ENCODE data around the gene CGN.

Gene CGN

GRCh38 chr1:151546011-151546925 lies 35.1 kb downstream of the CGN start:
- Histone ChIP-seq H3K4me2 (ENCODE audit: insufficient read depth, low read length, poor library complexity, severe bottlenecking) (no peak overlapping the region), H3K4me3 (ENCODE audit: low read length in 2 of 2) (no peak overlapping the region), H2BK120ac (ENCODE audit: low read depth, low read length) (no peak overlapping the region), H3K18ac (ENCODE audit: low read length) (no peak overlapping the region), H3K27me3 (ENCODE audit: control insufficient read depth in 3 of 3, insufficient read depth in 3 of 3, low read depth in 1 of 3, low read length in 3 of 3) (no peaks in the 10 kb centered on the region), H2BK15ac (ENCODE audit: low read length) (no peak overlapping the region), H3K9me3 (replicated peaks in 1 of 2; ENCODE audit: control insufficient read depth in 2 of 2, insufficient read depth in 1 of 2, low read depth in 1 of 2, low read length in 2 of 2) (peaks cover 0 to 3% of the 10 kb centered on the region in 2 donors), H3K9ac (ENCODE audit: low read depth, low read length, poor library complexity) (no peak overlapping the region), H3K36me3 (replicated peaks in 1 of 2; ENCODE audit: control insufficient read depth in 2 of 2, insufficient read depth in 2 of 2, low read length in 2 of 2) (peaks cover 0 to 5% of the 10 kb centered on the region in 2 donors), H2BK12ac (ENCODE audit: low read length) (no peak overlapping the region), H3K27ac (replicated peaks; ENCODE audit: low read length) (peak overlapping the region; percentile 62), H2BK5ac (ENCODE audit: low read length) (no peak overlapping the region), H3K4me1 (ENCODE audit: control insufficient read depth in 2 of 2, insufficient read depth in 1 of 2, low read depth in 1 of 2, low read length in 2 of 2) (peaks cover 14 to 22% of the 10 kb centered on the region in 2 donors), H3K14ac (ENCODE audit: low read length) (no peak overlapping the region), H4K91ac (ENCODE audit: low read depth, low read length, poor library complexity) (no peak overlapping the region), H3K79me1 (ENCODE audit: low read depth, low read length) (peaks cover 2% of the 10 kb centered on the region), H4K8ac (ENCODE audit: low read depth, low read length) (no peak overlapping the region), H2AFZ (ENCODE audit: low read length) (no peak overlapping the region), H3K23ac (ENCODE audit: low read depth, low read length, poor library complexity) (no peak overlapping the region), H2AK5ac (ENCODE audit: low read depth, low read length) (no peak overlapping the region), H3K4ac (ENCODE audit: low read length) (no peak overlapping the region)
- WGBS, 2 donors (ENCODE audit: extremely low coverage in 2 of 2, insufficient read length in 2 of 2, insufficient replicate concordance in 1 of 2): no CpG with 5 or more reads among the region's 4 CpGs
- no peak for DNase-seq (ENCODE audit: low spot score)

- Histone ChIP-seq H3K4me1 (ENCODE audit: control insufficient read depth in 2 of 2, insufficient read depth in 1 of 2, low read depth in 1 of 2, low read length in 2 of 2) (peaks cover 8 to 20% of the 10 kb centered on the region in 2 donors), H3K23ac (ENCODE audit: low read depth, low read length, poor library complexity) (no peak overlapping the region), H3K27ac (replicated peaks; ENCODE audit: low read length) (peak overlapping the region; percentile 62), H2BK120ac (ENCODE audit: low read depth, low read length) (no peak overlapping the region), H4K91ac (ENCODE audit: low read depth, low read length, poor library complexity) (no peak overlapping the region), H3K4ac (ENCODE audit: low read length) (no peak overlapping the region), H2AK5ac (ENCODE audit: low read depth, low read length) (peak overlapping the region; percentile 11), H3K4me3 (ENCODE audit: low read length in 2 of 2) (no peak overlapping the region), H3K9ac (ENCODE audit: low read depth, low read length, poor library complexity) (no peak overlapping the region), H3K36me3 (replicated peaks in 1 of 2; ENCODE audit: control insufficient read depth in 2 of 2, insufficient read depth in 2 of 2, low read length in 2 of 2) (peaks cover 0 to 5% of the 10 kb centered on the region in 2 donors), H3K14ac (ENCODE audit: low read length) (no peak overlapping the region), H3K9me3 (replicated peaks in 1 of 2; ENCODE audit: control insufficient read depth in 2 of 2, insufficient read depth in 1 of 2, low read depth in 1 of 2, low read length in 2 of 2) (peaks cover 0 to 3% of the 10 kb centered on the region in 2 donors), H3K79me1 (ENCODE audit: low read depth, low read length) (peaks cover 2% of the 10 kb centered on the region), H2AFZ (ENCODE audit: low read length) (no peak overlapping the region), H2BK15ac (ENCODE audit: low read length) (no peak overlapping the region), H2BK12ac (ENCODE audit: low read length) (peak overlapping the region; percentile 77), H3K18ac (ENCODE audit: low read length) (peak overlapping the region; percentile 9), H3K4me2 (ENCODE audit: insufficient read depth, low read length, poor library complexity, severe bottlenecking) (no peak overlapping the region), H3K27me3 (ENCODE audit: control insufficient read depth in 3 of 3, insufficient read depth in 3 of 3, low read depth in 1 of 3, low read length in 3 of 3) (no peaks in the 10 kb centered on the region), H2BK5ac (ENCODE audit: low read length) (no peak overlapping the region), H4K8ac (ENCODE audit: low read depth, low read length) (no peak overlapping the region)
- peak; percentile 54 for DNase-seq (ENCODE audit: low spot score)
- WGBS, 2 donors (ENCODE audit: extremely low coverage in 2 of 2, insufficient read length in 2 of 2, insufficient replicate concordance in 1 of 2): 100% methylated on average over 1 of the region's 7 CpGs; no CpG with 5 or more reads in 1 of the 2 donors
Observed at GRCh38 chr1:151547119-151547899, 36.1 kb downstream of the CGN start.

GRCh38 chr1:151547900-151548230 lies 36.7 kb downstream of the CGN start:
- H3K4me1 ChIP-seq (ENCODE audit: control insufficient read depth in 2 of 2, insufficient read depth in 1 of 2, low read depth in 1 of 2, low read length in 2 of 2): peaks cover 4 to 20% of the 10 kb centered on the region in 2 donors
- no peak for DNase-seq (ENCODE audit: low spot score)
- WGBS, 2 donors (ENCODE audit: extremely low coverage in 2 of 2, insufficient read length in 2 of 2, insufficient replicate concordance in 1 of 2): no CpG with 5 or more reads among the region's 3 CpGs

DNA sequence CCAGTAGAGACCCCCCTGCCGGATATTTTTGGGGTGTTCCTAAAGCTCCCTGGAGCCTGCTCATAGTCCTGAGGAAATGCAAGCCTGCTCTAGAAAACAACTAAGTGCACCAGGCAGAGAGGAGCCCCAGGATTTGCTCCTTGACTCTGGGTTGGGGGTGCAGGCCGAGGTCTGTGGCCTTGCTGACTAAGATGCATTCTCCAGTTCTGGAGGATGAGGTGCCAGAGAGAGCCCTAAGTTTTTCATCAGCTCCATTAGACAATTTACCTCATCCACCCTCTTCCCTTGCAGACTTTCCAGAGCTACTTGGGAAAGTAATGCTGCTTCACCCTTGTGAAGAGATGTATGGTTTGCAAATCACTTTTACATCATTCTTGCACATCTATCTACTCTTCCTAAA lies 38.0 kb downstream of the CGN start:
- Histone ChIP-seq H3K79me1 (ENCODE audit: low read depth, low read length) (peaks cover 2% of the 10 kb centered on the region), H3K9me3 (replicated peaks in 1 of 2; ENCODE audit: control insufficient read depth in 2 of 2, insufficient read depth in 1 of 2, low read depth in 1 of 2, low read length in 2 of 2) (peaks cover 0 to 3% of the 10 kb centered on the region in 2 donors), H3K4ac (ENCODE audit: low read length) (no peak overlapping the region), H3K27ac (replicated peaks; ENCODE audit: low read length) (no peak overlapping the region), H3K23ac (ENCODE audit: low read depth, low read length, poor library complexity) (no peak overlapping the region), H2AFZ (ENCODE audit: low read length) (no peak overlapping the region), H4K91ac (ENCODE audit: low read depth, low read length, poor library complexity) (no peak overlapping the region), H3K14ac (ENCODE audit: low read length) (no peak overlapping the region), H2BK5ac (ENCODE audit: low read length) (no peak overlapping the region), H2AK5ac (ENCODE audit: low read depth, low read length) (no peak overlapping the region), H3K27me3 (ENCODE audit: control insufficient read depth in 3 of 3, insufficient read depth in 3 of 3, low read depth in 1 of 3, low read length in 3 of 3) (no peaks in the 10 kb centered on the region), H3K36me3 (replicated peaks in 1 of 2; ENCODE audit: control insufficient read depth in 2 of 2, insufficient read depth in 2 of 2, low read length in 2 of 2) (peaks cover 0 to 5% of the 10 kb centered on the region in 2 donors), H3K4me2 (ENCODE audit: insufficient read depth, low read length, poor library complexity, severe bottlenecking) (no peak overlapping the region), H2BK15ac (ENCODE audit: low read length) (no peak overlapping the region), H2BK12ac (ENCODE audit: low read length) (no peak overlapping the region), H4K8ac (ENCODE audit: low read depth, low read length) (no peak overlapping the region), H3K4me1 (ENCODE audit: control insufficient read depth in 2 of 2, insufficient read depth in 1 of 2, low read depth in 1 of 2, low read length in 2 of 2) (peaks cover 3 to 20% of the 10 kb centered on the region in 2 donors), H2BK120ac (ENCODE audit: low read depth, low read length) (no peak overlapping the region), H3K4me3 (ENCODE audit: low read length in 2 of 2) (no peak overlapping the region), H3K9ac (ENCODE audit: low read depth, low read length, poor library complexity) (no peak overlapping the region), H3K18ac (ENCODE audit: low read length) (no peak overlapping the region)
- no peak for DNase-seq (ENCODE audit: low spot score)
- WGBS, 2 donors (ENCODE audit: extremely low coverage in 2 of 2, insufficient read length in 2 of 2, insufficient replicate concordance in 1 of 2): no CpG with 5 or more reads among the region's 2 CpGs

More at GRCh38 chr1:151547900-151548230, 36.7 kb downstream of the CGN start:
- Histone ChIP-seq H3K4me2 (ENCODE audit: insufficient read depth, low read length, poor library complexity, severe bottlenecking) (no peak overlapping the region), H2BK15ac (ENCODE audit: low read length) (no peak overlapping the region), H2BK120ac (ENCODE audit: low read depth, low read length) (no peak overlapping the region), H4K91ac (ENCODE audit: low read depth, low read length, poor library complexity) (no peak overlapping the region), H3K27me3 (ENCODE audit: control insufficient read depth in 3 of 3, insufficient read depth in 3 of 3, low read depth in 1 of 3, low read length in 3 of 3) (no peaks in the 10 kb centered on the region), H4K8ac (ENCODE audit: low read depth, low read length) (no peak overlapping the region), H2AK5ac (ENCODE audit: low read depth, low read length) (peak overlapping the region; percentile 11), H3K9me3 (replicated peaks in 1 of 2; ENCODE audit: control insufficient read depth in 2 of 2, insufficient read depth in 1 of 2, low read depth in 1 of 2, low read length in 2 of 2) (peaks cover 0 to 3% of the 10 kb centered on the region in 2 donors), H3K18ac (ENCODE audit: low read length) (peak overlapping the region; percentile 7), H3K4me3 (ENCODE audit: low read length in 2 of 2) (no peak overlapping the region), H3K36me3 (replicated peaks in 1 of 2; ENCODE audit: control insufficient read depth in 2 of 2, insufficient read depth in 2 of 2, low read length in 2 of 2) (peaks cover 0 to 5% of the 10 kb centered on the region in 2 donors), H3K14ac (ENCODE audit: low read length) (no peak overlapping the region), H2AFZ (ENCODE audit: low read length) (no peak overlapping the region), H3K27ac (replicated peaks; ENCODE audit: low read length) (peak overlapping the region; percentile 62), H3K23ac (ENCODE audit: low read depth, low read length, poor library complexity) (no peak overlapping the region), H3K79me1 (ENCODE audit: low read depth, low read length) (peaks cover 2% of the 10 kb centered on the region), H2BK5ac (ENCODE audit: low read length) (no peak overlapping the region), H3K9ac (ENCODE audit: low read depth, low read length, poor library complexity) (no peak overlapping the region), H2BK12ac (ENCODE audit: low read length) (no peak overlapping the region), H3K4ac (ENCODE audit: low read length) (no peak overlapping the region)
